ENCODE measurements around the gene BLZF1. TPM values are rescaled to one million over a fixed set of nuclear protein-coding genes. Genes with fewer than 3 reads are reported as not detected.

The BLZF1 gene
- total and polyA plus RNA-seq, 10 of the 15 experiments (the other 5 are each of a cell fraction or from before 2014, with no cell fraction given): 5.1 to 11.9 (median 9.0) TPM

GRCh38 chr1:169364948-169365347, 3.0 kb upstream of the BLZF1 start:
- Histone ChIP-seq H3K4me1 (ENCODE audit: control insufficient read depth, insufficient read depth, low read length) (peaks cover 4% of the 10 kb centered on the region; the same call in 1 of the 2 replicates), H3K9ac (ENCODE audit: control insufficient read depth, insufficient read depth, low read length) (no peak overlapping the region), H3K79me2 (ENCODE audit: control insufficient read depth, insufficient read depth, low read length) (peaks cover 10% of the 10 kb centered on the region), H3K4me2 (ENCODE audit: control insufficient read depth, insufficient read depth) (no peak overlapping the region), H3K36me3 (ENCODE audit: control insufficient read depth in 2 of 2, insufficient read depth in 2 of 2, low read length in 1 of 2) (no peaks in the 10 kb centered on the region), H3K27ac (ENCODE audit: control insufficient read depth, insufficient read depth) (no peak overlapping the region), H3K27me3 (replicated peaks in 1 of 2; ENCODE audit: control insufficient read depth in 2 of 2, insufficient read depth in 2 of 2, low read length in 1 of 2) (no peaks in the 10 kb centered on the region), H4K20me1 (ENCODE audit: control insufficient read depth, insufficient read depth) (no peaks in the 10 kb centered on the region), H3K9me3 (replicated peaks; ENCODE audit: control insufficient read depth, insufficient read depth, low read length) (no peaks in the 10 kb centered on the region; the same call in 2 of the 3 replicates), H3K4me3 (no peak overlapping the region), H2AFZ (ENCODE audit: control insufficient read depth, low read depth, low read length) (no peak overlapping the region)
- SMC1A ChIA-PET (ENCODE audit: uncharacterized antibody, unreplicated experiment): no interaction called here
- POLR2A ChIA-PET: no interaction called here
- in situ Hi-C loops (cut with MboI) (no loop called here), intact Hi-C loops (cut with micrococcal nuclease; ENCODE audit: unreplicated experiment) (loop anchor here (5.0 kb wide), 1 partner anchor 182 kb away; no protein-coding TSS in a partner anchor)
- ATAC-seq (no peak), FAIRE-seq (no peak), DNase-seq (ENCODE audit: low read depth, low spot score) (no peak)
- TF ChIP-seq MLLT1 (IDR thresholded peaks at IDR 0.05) (no peak), IRF3 (IDR thresholded peaks at IDR 0.05) (no peak), TAF1 (IDR thresholded peaks at IDR 0.05; ENCODE audit: borderline replicate concordance, low read depth, low read length) (no peak)
- 59% methylated on average over 2 of the region's 2 CpGs for WGBS (ENCODE audit: insufficient coverage, insufficient replicate concordance, low lambda C conversion rate, missing lambda C conversion rate)
- no TSS peak for BruUV-seq (replicated peaks)
- RAD21 ChIA-PET (ENCODE audit: unreplicated experiment): no interaction called here
- CTCF ChIA-PET: no interaction called here

Measured in GM12878 (cell line).